ENCODE data around the gene KIRREL3. TPM values are rescaled to one million over a fixed set of nuclear protein-coding genes. Genes with fewer than 3 reads are reported as not detected.

Gene KIRREL3
- total RNA-seq, 1 experiment from 2014 or later: 0.44 TPM

- Histone ChIP-seq H2AFZ (ENCODE audit: low read length) (no peak overlapping the region), H3K4me3 (ENCODE audit: low read length) (no peak overlapping the region), H3F3A (ENCODE audit: low read length, unreplicated experiment) (no peaks in the 10 kb centered on the region), H3K9ac (ENCODE audit: low read length) (no peak overlapping the region), H3K9me2 (replicated peaks; ENCODE audit: low read length) (no peaks in the 10 kb centered on the region), H3K4me1 (ENCODE audit: insufficient read depth, low read length) (no peaks in the 10 kb centered on the region), H3K4me2 (ENCODE audit: low read length) (no peak overlapping the region), H3K79me2 (ENCODE audit: low read length) (no peaks in the 10 kb centered on the region), H3K9me3 (ENCODE audit: low read length) (no peaks in the 10 kb centered on the region), H3K27me3 (ENCODE audit: low read length) (peaks cover 61% of the 10 kb centered on the region), H3K27ac (ENCODE audit: low read length) (no peak overlapping the region), H4K20me1 (ENCODE audit: low read length) (no peaks in the 10 kb centered on the region), H3K36me3 (ENCODE audit: low read depth, low read length) (no peaks in the 10 kb centered on the region)
- CTCF ChIA-PET: no interaction called here
- POLR2A ChIA-PET (ENCODE audit: unreplicated experiment): no interaction called here
- no peak for TF ChIP-seq CTCF (conservative IDR thresholded peaks at IDR 0.05; ENCODE audit: low read depth, low read length)
- no peak for TF ChIP-seq EZH2 (IDR thresholded peaks at IDR 0.05; ENCODE audit: low read length, unreplicated experiment)
- TF ChIP-seq EZH2phosphoT487 (IDR thresholded peaks at IDR 0.05; ENCODE audit: borderline replicate concordance, low read length): no peak
- DNase-seq (no peak), ATAC-seq (no peak)
- intact Hi-C loops (cut with micrococcal nuclease): no loop called here
- BruUV-seq (replicated peaks): no TSS peak
Measured at GRCh38 chr11:126529037-126529436, 471.5 kb downstream of the KIRREL3 start.

GRCh38 chr11:126528075-126528474, 472.5 kb downstream of the KIRREL3 start:
- TF ChIP-seq EZH2 (IDR thresholded peaks at IDR 0.05; ENCODE audit: low read length, unreplicated experiment) (no peak), CTCF (conservative IDR thresholded peaks at IDR 0.05; ENCODE audit: low read depth, low read length) (no peak), EZH2phosphoT487 (IDR thresholded peaks at IDR 0.05; ENCODE audit: borderline replicate concordance, low read length) (no peak)
- Histone ChIP-seq H3K79me2 (ENCODE audit: low read length) (no peaks in the 10 kb centered on the region), H3K4me1 (ENCODE audit: insufficient read depth, low read length) (no peaks in the 10 kb centered on the region), H2AFZ (ENCODE audit: low read length) (no peak overlapping the region), H3K9ac (ENCODE audit: low read length) (no peak overlapping the region), H3K4me3 (ENCODE audit: low read length) (no peak overlapping the region), H3K9me2 (replicated peaks; ENCODE audit: low read length) (no peaks in the 10 kb centered on the region), H3K36me3 (ENCODE audit: low read depth, low read length) (no peaks in the 10 kb centered on the region), H3K9me3 (ENCODE audit: low read length) (no peaks in the 10 kb centered on the region), H3K27me3 (ENCODE audit: low read length) (peaks cover 71% of the 10 kb centered on the region), H4K20me1 (ENCODE audit: low read length) (no peaks in the 10 kb centered on the region), H3F3A (ENCODE audit: low read length, unreplicated experiment) (no peaks in the 10 kb centered on the region), H3K27ac (ENCODE audit: low read length) (no peak overlapping the region), H3K4me2 (ENCODE audit: low read length) (no peak overlapping the region)
- no TSS peak for BruUV-seq (replicated peaks)
- POLR2A ChIA-PET (ENCODE audit: unreplicated experiment): no interaction called here
- no peak for ATAC-seq
- CTCF ChIA-PET: no interaction called here
- DNase-seq: no peak
- intact Hi-C loops (cut with micrococcal nuclease): no loop called here

GRCh38 chr11:126527651-126528050, 472.9 kb downstream of the KIRREL3 start:
- no peaks in the 10 kb centered on the region for H3K4me1 ChIP-seq (ENCODE audit: insufficient read depth, low read length)
- no peak overlapping the region for H3K4me3 ChIP-seq (ENCODE audit: low read length)
- H3K9ac ChIP-seq (ENCODE audit: low read length): no peak overlapping the region
- H3K36me3 ChIP-seq (ENCODE audit: low read depth, low read length): no peaks in the 10 kb centered on the region
- H3K9me3 ChIP-seq (ENCODE audit: low read length): no peaks in the 10 kb centered on the region
- CTCF ChIA-PET: no interaction called here
- no peaks in the 10 kb centered on the region for H3K79me2 ChIP-seq (ENCODE audit: low read length)
- DNase-seq (no peak), ATAC-seq (no peak)
- TF ChIP-seq EZH2 (IDR thresholded peaks at IDR 0.05; ENCODE audit: low read length, unreplicated experiment): no peak
- no peak overlapping the region for H2AFZ ChIP-seq (ENCODE audit: low read length)
- no peaks in the 10 kb centered on the region for H3F3A ChIP-seq (ENCODE audit: low read length, unreplicated experiment)
- H3K27ac ChIP-seq (ENCODE audit: low read length): no peak overlapping the region
- POLR2A ChIA-PET (ENCODE audit: unreplicated experiment): no interaction called here
- peaks cover 75% of the 10 kb centered on the region for H3K27me3 ChIP-seq (ENCODE audit: low read length)
- H3K9me2 ChIP-seq (replicated peaks; ENCODE audit: low read length): no peaks in the 10 kb centered on the region
- BruUV-seq (replicated peaks): no TSS peak
- intact Hi-C loops (cut with micrococcal nuclease): no loop called here
- H4K20me1 ChIP-seq (ENCODE audit: low read length): no peaks in the 10 kb centered on the region
- H3K4me2 ChIP-seq (ENCODE audit: low read length): no peak overlapping the region

Measured in PC-3 (cell line).